B cell (primary cell): ENCODE results near the gene SNED1. TPM values are rescaled to one million over a fixed set of nuclear protein-coding genes. Genes with fewer than 3 reads are reported as not detected.

Source experiments
- ATAC-seq: fragments of 200-7000 bp; cut with Tn5 transposase; one replicate; pipeline ENCODE4 v1.10.0; 2021; ENCODE audit warnings: low read depth, mild to moderate bottlenecking, moderate number of reproducible peaks, moderate library complexity
- CTCF ChIA-PET: fragments of 350-600 bp; sonication (Branson Sonifier 250); formaldehyde crosslinking; loops from one replicate; lab custom pipeline; 2021; ENCODE audit warnings: antibody characterized with exemption, inconsistent platforms; lab: Charles Lee
- POLR2A ChIA-PET: fragments of 350-600 bp; sonication (Branson Sonifier 250); formaldehyde crosslinking; loops from one replicate; lab custom pipeline; 2021; ENCODE audit warnings: antibody characterized with exemption; lab: Charles Lee
- DNase-seq: peaks from one replicate; pipeline ENCODE4 v3.0.0; 2013
- H2AFZ ChIP-seq: 2 replicates; pipeline ENCODE4 v1.6.1; 2012; ENCODE audit warnings: mild to moderate bottlenecking, low read depth, low read length; ENCODE audit not compliant: insufficient read depth, poor library complexity, severe bottlenecking
- H3K27ac ChIP-seq, 2 donors: 1 replicate in 1 of 2; 2 replicates in 1 of 2; pipeline ENCODE4 v1.5.1; 2012 to 2013; ENCODE audit warnings: low read length in 2 of 2, mild to moderate bottlenecking in 2 of 2, moderate library complexity in 1 of 2
- H3K27me3 ChIP-seq, 4 experiments: fragments of 200-600 bp in 1 of 4; sonication (generic) in 1 of 4; replicated peaks in 1 of 4; 1 replicate in 2 of 4; 2 replicates in 2 of 4; pipeline versions ENCODE4 v1.6.1 to v1.7.0; 2013 to 2016; ENCODE audit warnings: low read length in 3 of 4, mild to moderate bottlenecking in 2 of 4, mixed read lengths in 1 of 4, moderate library complexity in 1 of 4; ENCODE audit not compliant: insufficient read depth in 4 of 4, control insufficient read depth in 3 of 4; ENCODE audit errors: control extremely low read depth in 1 of 4
- H3K36me3 ChIP-seq, 2 experiments: replicated peaks in 1 of 2; 1 replicate in 1 of 2; 2 replicates in 1 of 2; pipeline versions ENCODE4 v1.6.1 to v1.7.1; 2013; ENCODE audit warnings: low read length in 1 of 2; ENCODE audit not compliant: insufficient read depth in 2 of 2, control insufficient read depth in 1 of 2; ENCODE audit errors: control extremely low read depth in 1 of 2, extremely low read depth in 1 of 2
- H3K4me1 ChIP-seq, 2 donors: fragments of 200-600 bp in 1 of 2; sonication (generic) in 1 of 2; 1 replicate in 1 of 2; 2 replicates in 1 of 2; pipeline versions ENCODE4 v1.5.1 to v1.6.1; 2013 to 2017; ENCODE audit warnings: low read length in 2 of 2; ENCODE audit not compliant: control insufficient read depth in 2 of 2, insufficient read depth in 2 of 2
- H3K4me2 ChIP-seq: replicated peaks from 2 replicates; pipeline ENCODE3; 2012; ENCODE audit warnings: mild to moderate bottlenecking, low read depth, low read length; ENCODE audit not compliant: poor library complexity, severe bottlenecking
- H3K4me3 ChIP-seq, 5 experiments: fragments of 200-600 bp in 1 of 5; sonication (generic) in 1 of 5; 1 replicate in 3 of 5; 2 replicates in 2 of 5; pipeline versions ENCODE4 v1.5.1 to v1.7.0; 2011 to 2016; ENCODE audit warnings: low read length in 4 of 5, mild to moderate bottlenecking in 4 of 5, low read depth in 2 of 5, control low read depth in 1 of 5, moderate library complexity in 1 of 5; ENCODE audit not compliant: insufficient read depth in 1 of 5; ENCODE audit errors: control extremely low read depth in 1 of 5, extremely low read depth in 1 of 5
- H3K79me2 ChIP-seq: fragments of 200-600 bp; sonication (generic); one replicate; pipeline ENCODE4 v1.6.0; 2016; ENCODE audit warnings: low read length; ENCODE audit not compliant: control insufficient read depth, insufficient read depth
- H3K9ac ChIP-seq: fragments of 200-600 bp; sonication (generic); 2 replicates; pipeline ENCODE4 v1.6.1; 2017; ENCODE audit warnings: mild to moderate bottlenecking, low read length, moderate library complexity
- H3K9me3 ChIP-seq, 3 donors: one replicate each; pipeline versions ENCODE4 v1.6.1 to v1.7.1; 2013; ENCODE audit warnings: low read length in 2 of 3; ENCODE audit not compliant: control insufficient read depth in 2 of 3, insufficient read depth in 1 of 3; ENCODE audit errors: control extremely low read depth in 1 of 3
- H4K20me1 ChIP-seq: 2 replicates; pipeline ENCODE4 v1.6.0; 2012; ENCODE audit warnings: mild to moderate bottlenecking, low read length; ENCODE audit not compliant: insufficient read depth, control insufficient read depth, poor library complexity, severe bottlenecking
- H3K27ac Mint-ChIP-seq: one replicate; pipeline ENCODE4 v1.8.0; 2021; ENCODE audit warnings: mixed read lengths
- H3K27me3 Mint-ChIP-seq: one replicate; pipeline ENCODE4 v1.8.0; 2021; ENCODE audit warnings: mixed read lengths
- H3K4me1 Mint-ChIP-seq: one replicate; pipeline ENCODE4 v1.8.0; 2021; ENCODE audit warnings: mixed read lengths
- H3K4me3 Mint-ChIP-seq: one replicate; pipeline ENCODE4 v1.8.0; 2021; ENCODE audit warnings: mixed read lengths
- H3K9me3 Mint-ChIP-seq: one replicate; pipeline ENCODE4 v1.8.0; 2022; ENCODE audit warnings: mixed read lengths; ENCODE audit not compliant: insufficient read depth
- CTCF ChIP-seq: fragments of 200-600 bp; IDR thresholded peaks from one replicate; pipeline ENCODE4 v1.8.0; 2022; ENCODE audit warnings: antibody characterized with exemption, mild to moderate bottlenecking
- EZH2 ChIP-seq: IDR thresholded peaks from 2 replicates; pipeline ENCODE4 v1.6.1; 2012; ENCODE audit warnings: borderline replicate concordance, low read depth, mild to moderate bottlenecking, moderate library complexity, low read length; ENCODE audit not compliant: insufficient read depth, poor library complexity, severe bottlenecking
- WGBS: methylation state at CpG from one replicate; pipeline ENCODE4 v1.1.5; 2013; ENCODE audit warnings: missing lambda C conversion rate; ENCODE audit not compliant: insufficient coverage; 5-methylcytosine and 5-hydroxymethylcytosine counted together
- intact Hi-C: fragments of 100-400 bp; cut with micrococcal nuclease; formaldehyde crosslinking; loops from one replicate; pipeline ENCODE4 v1.10.0; 2022
- polyA plus RNA-seq: library from polyadenylated mRNA; depleted of rRNA; stranded (reverse); fragments of >200 nt; gene quantifications from 2 replicates; pipeline ENCODE4 v1.2.3, GENCODE V29; 2012
- total RNA-seq, 2 donors: library from RNA; stranded (reverse); fragments of 120-200 nt in 1 of 2; gene quantifications; 1 replicate in 1 of 2; 2 replicates in 1 of 2; pipeline versions ENCODE4 v1.2.3 to v1.2.4, GENCODE V29; 2013 to 2022

The SNED1 gene
- total and polyA plus RNA-seq, 2 donors (not counting 1 experiment from before 2014, with no cell fraction given), result 25.5 to 336 TPM

- TF ChIP-seq EZH2 (no peak), CTCF (no peak)
- Histone ChIP-seq H3K27ac (no peak overlapping the region), H3K27me3 (peaks cover 0 to 4% (median 0%) of the 10 kb centered on the region in 4 experiments), H3K9ac (no peak overlapping the region), H3K9me3 (no peaks in the 10 kb centered on the region), H2AFZ (no peak overlapping the region), H3K79me2 (no peaks in the 10 kb centered on the region), H3K4me3 (no peak overlapping the region), H3K4me2 (no peak overlapping the region), H3K4me1 (no peaks in the 10 kb centered on the region), H3K36me3 (no peaks in the 10 kb centered on the region), H4K20me1 (no peaks in the 10 kb centered on the region)
- Mint-ChIP-seq H3K9me3 (no peaks in the 10 kb centered on the region), H3K27ac (no peak overlapping the region), H3K27me3 (no peaks in the 10 kb centered on the region), H3K4me1 (no peaks in the 10 kb centered on the region), H3K4me3 (no peak overlapping the region)
- DNase-seq (no peak), ATAC-seq (no peak)
- ChIA-PET CTCF (no interaction called here), POLR2A (no interaction called here)
- intact Hi-C loops, result no loop called here
- WGBS, result 95% methylated on average over 20 of the region's 20 CpGs
Measured at GRCh38 chr2:240963868-240964703, 34.3 kb upstream of the SNED1 start.

GRCh38 chr2:240964704-240965295, 33.6 kb upstream of the SNED1 start:
- H3K27ac Mint-ChIP-seq, result no peak overlapping the region
- no peak overlapping the region for H3K9ac ChIP-seq
- no peaks in the 10 kb centered on the region for H4K20me1 ChIP-seq
- H3K27ac ChIP-seq, result no peak overlapping the region
- no peak for ATAC-seq
- WGBS, result 91% methylated on average over 14 of the region's 15 CpGs
- H3K4me1 Mint-ChIP-seq, result no peaks in the 10 kb centered on the region
- no peak overlapping the region for H3K4me3 Mint-ChIP-seq
- intact Hi-C loops, result no loop called here
- no peaks in the 10 kb centered on the region for H3K9me3 Mint-ChIP-seq
- TF ChIP-seq CTCF, result no peak
- no peak for TF ChIP-seq EZH2
- no peak overlapping the region for H2AFZ ChIP-seq
- POLR2A ChIA-PET, result no interaction called here
- CTCF ChIA-PET, result no interaction called here
- peaks cover 0 to 3% (median 0%) of the 10 kb centered on the region in 4 experiments for H3K27me3 ChIP-seq
- no peak overlapping the region for H3K4me3 ChIP-seq
- no peaks in the 10 kb centered on the region for H3K79me2 ChIP-seq
- no peaks in the 10 kb centered on the region for H3K4me1 ChIP-seq
- no peaks in the 10 kb centered on the region for H3K9me3 ChIP-seq
- H3K36me3 ChIP-seq, result no peaks in the 10 kb centered on the region
- no peak for DNase-seq
- no peak overlapping the region for H3K4me2 ChIP-seq
- no peaks in the 10 kb centered on the region for H3K27me3 Mint-ChIP-seq
